Myocyte (in vitro differentiated cells): ENCODE results near the gene TNFRSF8. TPM values are rescaled to one million over a fixed set of nuclear protein-coding genes. Genes with fewer than 3 reads are reported as not detected.

ENCODE experiments used
- DNase-seq: peaks from one replicate; pipeline ENCODE4 v3.0.0-alpha.2; 2012; ENCODE audit warnings: low read depth
- total RNA-seq: library from RNA; depleted of rRNA; stranded (reverse); fragments of >200 nt; gene quantifications from 2 replicates; pipeline ENCODE4 v1.2.3, GENCODE V29; 2014

TNFRSF8 gene
- total RNA-seq, 1 donor from 2014 or later, result 0.16 TPM

- DNase-seq, result no peak
Observed at GRCh38 chr1:12140515-12141162, 77.5 kb downstream of the TNFRSF8 start.

- DNase-seq, result no peak
Observed at GRCh38 chr1:12141163-12141850, 78.2 kb downstream of the TNFRSF8 start.

GRCh38 chr1:12142141-12142823 is 79.2 kb downstream of the TNFRSF8 start:
- DNase-seq, result no peak

- no peak for DNase-seq
Observed at GRCh38 chr1:12142891-12143630, 80.0 kb downstream of the TNFRSF8 start.

GRCh38 chr1:12143631-12144155 is 80.6 kb downstream of the TNFRSF8 start:
- DNase-seq, result peak; percentile 87

GRCh38 chr1:12144236-12144635 is 81.1 kb downstream of the TNFRSF8 start:
- no peak for DNase-seq

- no peak for DNase-seq
Observed at GRCh38 chr1:12144969-12145368, 81.9 kb downstream of the TNFRSF8 start.

GRCh38 chr1:12145616-12146342 is 82.7 kb downstream of the TNFRSF8 start:
- no peak for DNase-seq

GRCh38 chr1:12146343-12147112 is 83.4 kb downstream of the TNFRSF8 start:
- no peak for DNase-seq

- no peak for DNase-seq
Observed at GRCh38 chr1:12147201-12147701, 84.1 kb downstream of the TNFRSF8 start.

GRCh38 chr1:12148160-12148957 is 85.3 kb downstream of the TNFRSF8 start:
- DNase-seq, result peak; percentile 65

- no peak for DNase-seq
Observed at GRCh38 chr1:12148958-12149790, 86.1 kb downstream of the TNFRSF8 start.

GRCh38 chr1:12149791-12150175 is 86.7 kb downstream of the TNFRSF8 start:
- DNase-seq, result no peak

GRCh38 chr1:12150456-12151200 is 87.5 kb downstream of the TNFRSF8 start:
- no peak for DNase-seq

GRCh38 chr1:12151465-12151864 is 88.4 kb downstream of the TNFRSF8 start:
- DNase-seq, result no peak

GRCh38 chr1:12152113-12152891 is 89.2 kb downstream of the TNFRSF8 start:
- no peak for DNase-seq
